GM12874 (cell line): ENCODE measurements around the gene PRKCB.

ENCODE experiments used
- CTCF ChIP-seq: IDR thresholded peaks from 2 replicates; pipeline ENCODE4 v1.5.1; 2011; ENCODE audit warnings: low read depth, mild to moderate bottlenecking, control low read depth, low read length, moderate library complexity; ENCODE audit not compliant: insufficient read depth

PRKCB gene

GRCh38 chr16:24188021-24188542 is 352.3 kb downstream of the PRKCB start:
- TF ChIP-seq CTCF, result no peak

- TF ChIP-seq CTCF, result no peak
These were observed 353.1 kb downstream of the PRKCB start for GRCh38 chr16:24188751-24189318.

GRCh38 chr16:24189941-24190340 is 354.2 kb downstream of the PRKCB start:
- TF ChIP-seq CTCF, result no peak

GRCh38 chr16:24191876-24192402 is 356.2 kb downstream of the PRKCB start:
- no peak for TF ChIP-seq CTCF

GRCh38 chr16:24195221-24195620 is 359.4 kb downstream of the PRKCB start:
- TF ChIP-seq CTCF, result no peak

- no peak for TF ChIP-seq CTCF
These were observed 363.2 kb downstream of the PRKCB start for GRCh38 chr16:24198807-24199533.

- no peak for TF ChIP-seq CTCF
These were observed 367.9 kb downstream of the PRKCB start for GRCh38 chr16:24203675-24204074.
